ENCODE measurements around the gene CRB1.

GRCh38 chr1:197272791-197273190 lies 4.7 kb downstream of the CRB1 start:
- TF ChIP-seq CTCF (IDR thresholded peaks at IDR 0.05) (no peak), POLR2AphosphoS5 (IDR thresholded peaks at IDR 0.05) (no peak), POLR2A (IDR thresholded peaks at IDR 0.05) (no peak)

All from gastroesophageal sphincter (tissue), 3 donors.